HG02759 (cell line): Measurements from ENCODE around the gene LYZL1.
"Not testable (repeated sequence)": the region's sequence is repeated elsewhere in the genome, so short reads cannot be mapped to it uniquely, and the experiment has no call there.

Experiments
- ATAC-seq: cut with Tn5 transposase; IDR thresholded peaks from one replicate; pipeline ENCODE4 v1.9.1; 2021; ENCODE audit warnings: mild to moderate bottlenecking, moderate library complexity; ENCODE audit not compliant: unreplicated experiment

Gene LYZL1

DNA sequence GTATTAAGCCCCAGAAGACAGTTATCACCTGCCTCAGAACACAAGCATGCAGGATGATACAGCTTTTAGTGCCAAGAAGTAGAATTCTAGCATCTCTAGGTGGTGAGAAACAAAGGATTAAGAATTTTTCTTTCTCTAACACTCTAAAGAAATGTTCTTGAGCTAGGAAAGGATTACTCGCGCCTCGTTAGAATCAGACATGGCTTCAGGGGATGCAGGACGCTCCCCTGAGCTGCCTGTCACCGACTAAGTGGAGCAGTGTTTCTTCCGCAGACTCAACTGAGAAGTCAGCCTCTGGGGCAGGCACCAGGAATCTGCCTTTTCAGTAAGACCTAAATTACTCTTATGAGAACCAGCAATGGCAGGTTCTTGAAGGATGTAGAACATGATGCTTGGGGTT lies at the start of gene LYZL1:
TSS of gene LYZL1 (plus strand) at position 165 of the 400 bp plus-strand sequence. CDS start 2,798 bp downstream, outside the sequence.
- ATAC-seq: not testable (repeated sequence)

DNA sequence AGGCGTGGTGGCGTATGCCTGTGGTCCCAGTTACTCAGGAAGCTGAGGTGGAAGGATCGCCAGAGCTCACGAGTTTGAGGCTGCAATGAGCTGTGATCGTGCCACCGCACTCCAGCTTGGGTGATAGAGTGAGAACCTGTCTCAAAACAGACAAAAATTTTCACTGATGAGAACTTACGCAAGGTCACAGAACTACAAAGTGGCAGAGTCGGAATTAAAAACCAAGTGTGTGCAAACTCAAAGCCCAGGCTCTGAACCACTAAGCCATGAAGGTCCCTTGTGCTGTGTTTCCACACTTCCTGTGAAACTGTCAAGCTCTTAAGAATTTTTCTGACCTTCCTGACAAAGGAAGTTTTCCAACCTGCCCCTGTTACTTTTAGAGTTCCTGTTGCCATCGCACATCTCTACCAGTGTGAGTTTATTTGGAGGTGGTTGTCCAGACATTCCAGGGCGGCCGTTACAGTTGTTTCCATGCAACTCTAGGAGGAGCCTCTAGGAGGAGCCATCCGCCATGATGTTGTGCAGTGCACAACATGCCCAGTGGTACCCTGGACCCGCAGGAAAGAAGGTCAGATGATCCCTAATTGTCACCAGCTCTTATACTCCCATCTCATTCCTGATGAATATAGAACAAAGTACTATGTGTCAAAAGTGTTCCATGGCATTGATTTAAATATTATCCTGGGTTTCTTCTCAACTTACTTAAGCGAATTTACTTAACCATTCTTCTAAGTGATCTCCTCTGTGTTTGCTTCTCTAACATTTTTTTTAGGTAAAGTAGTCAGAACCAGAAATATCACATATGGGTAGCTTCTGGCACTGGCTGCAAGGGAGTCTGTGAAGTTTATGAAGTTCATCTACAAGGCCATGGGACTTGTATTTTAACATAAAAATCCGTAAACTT lies 49.0 kb upstream of the LYZL1 start:
- ATAC-seq: no peak

DNA sequence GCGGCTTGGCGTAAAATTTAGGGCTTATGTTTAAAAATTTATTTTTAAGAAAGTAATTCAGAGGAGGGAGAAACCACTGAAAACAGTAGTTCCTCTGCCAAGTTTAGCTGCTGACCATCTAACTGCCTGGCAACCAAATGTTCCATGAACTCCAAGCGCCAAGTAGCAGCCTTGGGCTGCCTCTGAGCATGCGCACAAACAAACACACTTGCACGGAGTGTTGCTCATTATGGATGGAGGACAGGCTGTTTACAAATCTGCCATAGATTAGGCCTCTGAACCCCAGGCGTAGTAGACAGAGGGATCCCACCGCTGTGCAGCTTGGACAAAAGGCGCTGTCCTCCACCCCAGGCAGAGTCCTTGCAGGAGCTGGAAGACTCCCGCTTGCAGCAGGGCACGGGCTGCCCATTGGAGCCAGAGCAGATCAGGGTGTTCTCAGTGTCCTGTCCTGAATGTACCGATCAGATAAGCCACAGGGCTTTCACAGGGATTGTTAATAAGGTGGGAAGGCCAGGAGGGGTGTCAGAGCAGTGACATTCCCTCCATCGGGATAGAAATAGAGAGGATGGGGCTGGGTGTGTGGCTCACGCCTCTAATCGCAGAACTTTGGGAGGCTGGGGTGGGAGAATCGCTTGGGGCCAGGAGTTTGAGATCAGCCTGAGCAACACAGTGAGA lies 47.7 kb upstream of the LYZL1 start:
- ATAC-seq: no peak

GRCh38 chr10:29241925-29242324 lies 46.9 kb upstream of the LYZL1 start:
- no peak for ATAC-seq

DNA sequence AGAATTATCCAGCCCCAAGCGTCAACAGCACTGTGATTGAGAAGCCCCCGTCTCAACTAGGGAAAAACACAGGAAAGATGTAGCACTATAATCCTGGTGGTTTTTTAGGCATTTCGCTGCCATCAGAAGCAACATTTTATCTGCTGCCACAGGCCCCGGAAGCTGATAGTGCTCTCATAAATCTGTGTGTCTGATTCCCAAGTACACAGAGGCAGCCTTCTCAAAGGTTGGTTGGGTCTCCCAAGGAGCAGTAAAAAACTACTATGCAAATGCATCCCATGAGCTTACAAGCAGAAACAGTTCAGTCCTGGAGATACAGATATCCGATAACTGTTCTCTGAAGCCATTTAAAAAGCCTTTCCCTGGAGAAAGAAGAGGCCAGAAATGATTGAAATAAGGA lies 45.8 kb upstream of the LYZL1 start:
- no peak for ATAC-seq

DNA sequence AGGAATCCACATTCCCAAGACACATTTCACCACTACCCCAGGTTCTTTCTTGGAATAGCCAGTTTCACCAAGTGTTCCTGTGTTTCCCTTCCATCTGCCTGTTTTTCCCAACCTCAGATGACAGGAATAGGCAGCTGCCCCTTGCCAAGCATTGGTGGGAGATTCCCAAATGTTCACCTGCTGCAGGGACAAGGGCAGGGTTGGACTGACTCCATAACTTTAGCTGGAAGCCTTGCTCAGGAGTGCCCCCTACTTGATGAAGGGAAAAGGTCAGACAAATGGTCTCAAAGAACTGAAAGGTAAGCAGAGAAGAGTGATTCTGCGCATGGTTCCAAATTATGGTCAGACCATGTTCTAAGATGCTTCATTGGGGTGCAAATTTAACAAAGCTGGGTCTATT lies 45.1 kb upstream of the LYZL1 start:
- ATAC-seq: no peak

GRCh38 chr10:29244978-29245377 lies 43.9 kb upstream of the LYZL1 start:
- ATAC-seq: no peak

DNA sequence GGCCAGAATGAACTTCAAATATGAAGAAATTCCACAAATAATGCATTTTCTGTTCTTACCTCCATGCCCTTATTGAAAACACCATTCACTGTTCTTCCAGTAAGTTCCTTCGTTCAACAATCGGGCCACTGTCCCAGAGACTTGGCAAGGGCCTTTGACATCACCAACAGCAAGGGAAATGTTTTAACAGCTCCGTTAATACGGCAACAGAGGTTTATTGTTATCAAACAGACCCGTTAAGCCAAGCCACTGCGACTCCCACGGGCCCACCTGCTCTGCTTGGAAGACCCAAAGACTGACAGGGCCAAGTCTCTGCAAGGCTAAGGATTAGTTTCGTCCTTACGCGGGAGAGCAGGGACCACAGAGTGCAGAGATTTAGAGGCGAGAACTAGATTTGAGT lies 43.4 kb upstream of the LYZL1 start:
- no peak for ATAC-seq

GRCh38 chr10:29246449-29246848 lies 42.4 kb upstream of the LYZL1 start:
- ATAC-seq: no peak

DNA sequence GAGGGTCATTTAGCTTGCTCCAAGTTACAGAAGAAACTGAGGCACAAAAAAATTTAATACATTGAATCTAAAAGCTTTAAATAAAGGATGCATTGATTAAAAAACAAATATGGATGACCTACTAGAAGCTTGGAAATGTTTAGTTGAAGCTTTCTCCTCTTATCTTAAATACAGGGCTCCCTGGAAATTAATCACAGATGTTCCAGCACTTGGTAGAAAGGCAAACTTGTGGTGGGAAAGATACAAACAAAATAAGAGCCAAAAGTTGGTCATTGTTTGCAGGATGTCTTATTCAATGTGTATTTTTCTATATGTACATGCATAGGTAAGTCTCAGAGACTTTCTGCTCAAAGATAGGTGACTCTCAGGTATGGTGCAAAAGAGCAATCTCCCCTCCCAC lies 40.7 kb upstream of the LYZL1 start:
- no peak for ATAC-seq

GRCh38 chr10:29249018-29249417 lies 39.9 kb upstream of the LYZL1 start:
- ATAC-seq: no peak

DNA sequence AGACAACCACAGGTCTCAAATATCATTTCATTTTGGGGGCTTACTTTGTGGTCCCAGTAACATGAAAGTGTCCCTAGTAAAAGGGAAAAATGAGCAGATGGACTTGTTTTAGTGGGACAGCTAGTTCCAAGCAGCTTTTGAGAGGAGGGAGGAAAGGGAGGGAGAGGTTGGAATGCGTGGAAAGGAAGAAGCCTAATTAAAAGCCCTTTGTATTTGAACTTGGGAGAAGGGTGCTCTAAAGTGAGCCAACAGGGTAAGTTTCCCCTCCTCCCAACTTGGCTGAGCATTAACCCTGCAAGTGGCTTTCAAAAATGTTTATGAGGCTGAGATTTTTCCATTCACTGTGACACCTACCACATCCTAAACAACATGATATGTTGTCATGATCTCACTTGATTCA lies 38.8 kb upstream of the LYZL1 start:
- ATAC-seq: no peak

DNA sequence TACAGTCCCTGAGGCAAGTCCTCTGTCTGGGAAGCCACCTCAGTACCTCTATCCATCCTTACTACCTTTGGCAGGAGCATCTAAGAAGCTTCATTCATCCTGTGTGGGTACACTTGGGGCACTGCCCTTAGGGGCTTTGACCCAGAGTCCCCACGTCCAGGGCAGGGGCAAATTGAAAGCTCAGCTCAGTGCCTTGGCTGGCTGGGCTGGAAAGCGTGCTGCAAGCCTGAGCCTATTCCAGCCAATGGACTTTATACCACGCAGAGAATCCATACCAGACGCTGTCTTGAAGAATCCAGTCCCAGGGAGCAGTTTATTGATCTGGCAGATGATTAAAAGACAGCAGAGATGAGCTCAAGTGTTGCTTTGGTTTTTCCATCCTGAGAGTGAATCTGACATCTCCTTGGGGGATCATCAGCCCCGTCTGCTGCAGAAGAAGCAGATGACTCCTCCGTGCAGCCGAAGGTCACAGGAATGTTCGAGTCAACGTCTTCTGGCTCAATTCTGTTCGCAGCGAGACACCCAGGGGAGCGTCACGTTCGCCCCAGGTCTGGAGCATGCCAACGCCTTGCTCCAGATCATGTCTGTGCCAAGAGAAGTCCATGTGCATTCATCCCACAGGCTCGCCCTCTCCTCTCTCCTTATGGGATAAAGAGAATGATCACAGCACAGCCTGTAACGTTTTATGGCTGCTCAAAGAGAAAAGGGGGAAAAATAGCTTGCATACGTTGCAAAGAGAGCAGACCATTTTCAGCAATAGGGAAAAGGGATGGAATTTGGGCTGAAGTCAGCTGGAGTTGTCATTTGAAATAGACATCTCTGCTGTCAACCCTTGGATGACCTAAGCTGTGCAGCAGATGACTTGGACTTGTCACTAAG lies 35.8 kb upstream of the LYZL1 start:
- no peak for ATAC-seq

DNA sequence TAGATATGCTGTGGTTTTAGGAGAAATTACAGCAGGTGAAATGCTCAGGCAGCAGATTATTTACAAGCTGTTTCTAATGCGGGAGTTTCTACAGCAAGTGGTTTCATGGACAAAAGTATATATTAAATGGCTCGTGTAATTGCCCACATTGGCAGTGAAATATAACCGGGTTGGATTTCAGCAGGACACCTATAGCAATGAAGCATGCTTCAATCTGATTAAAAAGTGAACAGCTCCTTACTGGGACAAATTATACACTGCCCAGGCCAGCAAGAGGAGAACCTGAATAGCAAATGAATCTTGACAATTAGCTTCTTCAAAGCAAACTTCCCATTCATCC lies 35.2 kb upstream of the LYZL1 start:
- ATAC-seq: no peak

- no peak for ATAC-seq
Measured at GRCh38 chr10:29254123-29255046, 34.5 kb upstream of the LYZL1 start.

- ATAC-seq: no peak
Measured at GRCh38 chr10:29255104-29255503, 33.8 kb upstream of the LYZL1 start.

DNA sequence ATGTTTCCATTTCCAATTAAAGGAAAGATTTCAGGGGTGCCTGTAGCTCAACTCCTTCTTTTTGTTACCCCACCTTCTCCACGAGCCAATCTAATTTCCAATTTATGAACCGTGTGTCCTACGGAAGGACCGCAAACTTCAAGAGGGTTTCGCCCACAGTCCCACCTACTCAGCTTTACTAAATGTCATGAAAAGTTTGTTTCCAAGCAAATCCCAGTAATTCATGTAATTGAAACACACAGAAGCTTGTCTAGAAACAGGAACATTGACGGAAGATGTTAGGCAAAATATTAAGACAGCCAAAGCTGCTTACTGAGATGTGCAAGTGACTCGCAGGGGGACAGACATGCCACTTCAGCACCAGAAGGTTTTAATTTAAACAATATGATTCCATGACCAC lies 32.9 kb upstream of the LYZL1 start:
- no peak for ATAC-seq

DNA sequence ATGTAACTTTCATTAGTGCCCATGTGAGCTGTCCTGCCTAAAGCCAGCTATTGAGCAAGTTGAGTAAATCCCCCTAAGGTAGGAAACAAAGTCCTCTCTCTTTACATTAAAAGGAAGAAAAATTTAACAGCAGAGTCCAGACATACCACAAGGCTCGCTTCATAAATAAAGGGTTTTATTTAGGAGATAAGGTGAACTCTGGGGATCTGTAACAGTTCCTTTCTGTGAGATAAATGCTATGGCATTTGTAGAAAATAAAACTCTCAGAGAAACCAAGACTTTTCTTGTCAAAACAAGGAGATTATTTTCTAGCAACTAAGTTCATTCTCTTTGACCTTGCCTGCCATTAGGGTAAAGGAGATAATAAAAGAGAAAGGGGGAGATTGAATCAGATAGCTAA lies 32.3 kb upstream of the LYZL1 start:
- ATAC-seq: no peak

DNA sequence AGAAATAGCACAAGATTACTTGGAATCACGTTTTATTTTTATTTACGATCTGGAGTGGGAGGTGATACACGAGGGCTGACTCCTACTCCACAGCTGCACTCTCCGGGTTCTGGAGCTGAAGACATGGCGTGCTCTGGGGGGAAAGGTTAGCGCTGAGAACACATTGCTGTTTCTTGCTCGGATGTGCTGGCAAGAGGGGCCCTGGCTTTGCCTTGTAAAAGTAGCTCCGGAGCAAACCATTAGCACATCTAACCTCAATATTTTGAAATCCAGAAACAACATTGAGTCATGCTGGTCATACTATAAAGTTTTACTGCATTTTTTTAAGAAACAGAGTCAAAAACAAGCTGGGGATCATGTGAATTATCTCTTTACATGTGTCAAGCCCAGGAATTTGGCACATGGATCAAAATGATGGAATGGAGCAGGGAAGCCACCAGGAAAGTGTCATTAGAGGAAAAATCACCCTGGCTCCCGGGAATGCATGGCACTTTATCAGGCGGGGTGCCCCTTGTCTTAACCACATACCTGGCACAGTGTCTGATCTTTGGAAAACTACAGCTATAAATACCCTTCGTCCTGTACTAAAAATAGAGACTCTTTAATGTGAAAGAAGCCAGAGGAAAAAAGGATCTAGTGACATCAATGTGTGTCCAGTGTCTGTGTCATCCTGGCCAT lies 31.6 kb upstream of the LYZL1 start:
- no peak for ATAC-seq

- ATAC-seq: no peak
Measured at GRCh38 chr10:29257784-29258135, 31.1 kb upstream of the LYZL1 start.
